B cell (primary cell): ENCODE measurements around the gene PRLR. TPM values are rescaled to one million over a fixed set of nuclear protein-coding genes. Genes with fewer than 3 reads are reported as not detected.

Experiments used
- ATAC-seq: fragments of 200-7000 bp; cut with Tn5 transposase; one replicate; pipeline ENCODE4 v1.10.0; 2021; ENCODE audit warnings: low read depth, mild to moderate bottlenecking, moderate number of reproducible peaks, moderate library complexity
- CTCF ChIA-PET: fragments of 350-600 bp; sonication (Branson Sonifier 250); formaldehyde crosslinking; loops from one replicate; lab custom pipeline; 2021; ENCODE audit warnings: antibody characterized with exemption, inconsistent platforms; lab: Charles Lee
- POLR2A ChIA-PET: fragments of 350-600 bp; sonication (Branson Sonifier 250); formaldehyde crosslinking; loops from one replicate; lab custom pipeline; 2021; ENCODE audit warnings: antibody characterized with exemption; lab: Charles Lee
- DNase-seq: peaks from one replicate; pipeline ENCODE4 v3.0.0; 2013
- H2AFZ ChIP-seq: 2 replicates; pipeline ENCODE4 v1.6.1; 2012; ENCODE audit warnings: mild to moderate bottlenecking, low read depth, low read length; ENCODE audit not compliant: insufficient read depth, poor library complexity, severe bottlenecking
- H3K27ac ChIP-seq, 2 donors: 1 replicate in 1 of 2; 2 replicates in 1 of 2; pipeline ENCODE4 v1.5.1; 2012 to 2013; ENCODE audit warnings: low read length in 2 of 2, mild to moderate bottlenecking in 2 of 2, moderate library complexity in 1 of 2
- H3K27me3 ChIP-seq, 4 experiments: fragments of 200-600 bp in 1 of 4; sonication (generic) in 1 of 4; replicated peaks in 1 of 4; 1 replicate in 2 of 4; 2 replicates in 2 of 4; pipeline versions ENCODE4 v1.6.1 to v1.7.0; 2013 to 2016; ENCODE audit warnings: low read length in 3 of 4, mild to moderate bottlenecking in 2 of 4, mixed read lengths in 1 of 4, moderate library complexity in 1 of 4; ENCODE audit not compliant: insufficient read depth in 4 of 4, control insufficient read depth in 3 of 4; ENCODE audit errors: control extremely low read depth in 1 of 4
- H3K36me3 ChIP-seq, 2 experiments: replicated peaks in 1 of 2; 1 replicate in 1 of 2; 2 replicates in 1 of 2; pipeline versions ENCODE4 v1.6.1 to v1.7.1; 2013; ENCODE audit warnings: low read length in 1 of 2; ENCODE audit not compliant: insufficient read depth in 2 of 2, control insufficient read depth in 1 of 2; ENCODE audit errors: control extremely low read depth in 1 of 2, extremely low read depth in 1 of 2
- H3K4me1 ChIP-seq, 2 donors: fragments of 200-600 bp in 1 of 2; sonication (generic) in 1 of 2; 1 replicate in 1 of 2; 2 replicates in 1 of 2; pipeline versions ENCODE4 v1.5.1 to v1.6.1; 2013 to 2017; ENCODE audit warnings: low read length in 2 of 2; ENCODE audit not compliant: control insufficient read depth in 2 of 2, insufficient read depth in 2 of 2
- H3K4me2 ChIP-seq: replicated peaks from 2 replicates; pipeline ENCODE3; 2012; ENCODE audit warnings: mild to moderate bottlenecking, low read depth, low read length; ENCODE audit not compliant: poor library complexity, severe bottlenecking
- H3K4me3 ChIP-seq, 5 experiments: fragments of 200-600 bp in 1 of 5; sonication (generic) in 1 of 5; 1 replicate in 3 of 5; 2 replicates in 2 of 5; pipeline versions ENCODE4 v1.5.1 to v1.7.0; 2011 to 2016; ENCODE audit warnings: low read length in 4 of 5, mild to moderate bottlenecking in 4 of 5, low read depth in 2 of 5, control low read depth in 1 of 5, moderate library complexity in 1 of 5; ENCODE audit not compliant: insufficient read depth in 1 of 5; ENCODE audit errors: control extremely low read depth in 1 of 5, extremely low read depth in 1 of 5
- H3K79me2 ChIP-seq: fragments of 200-600 bp; sonication (generic); one replicate; pipeline ENCODE4 v1.6.0; 2016; ENCODE audit warnings: low read length; ENCODE audit not compliant: control insufficient read depth, insufficient read depth
- H3K9ac ChIP-seq: fragments of 200-600 bp; sonication (generic); 2 replicates; pipeline ENCODE4 v1.6.1; 2017; ENCODE audit warnings: mild to moderate bottlenecking, low read length, moderate library complexity
- H3K9me3 ChIP-seq, 3 donors: one replicate each; pipeline versions ENCODE4 v1.6.1 to v1.7.1; 2013; ENCODE audit warnings: low read length in 2 of 3; ENCODE audit not compliant: control insufficient read depth in 2 of 3, insufficient read depth in 1 of 3; ENCODE audit errors: control extremely low read depth in 1 of 3
- H4K20me1 ChIP-seq: 2 replicates; pipeline ENCODE4 v1.6.0; 2012; ENCODE audit warnings: mild to moderate bottlenecking, low read length; ENCODE audit not compliant: insufficient read depth, control insufficient read depth, poor library complexity, severe bottlenecking
- H3K27ac Mint-ChIP-seq: one replicate; pipeline ENCODE4 v1.8.0; 2021; ENCODE audit warnings: mixed read lengths
- H3K27me3 Mint-ChIP-seq: one replicate; pipeline ENCODE4 v1.8.0; 2021; ENCODE audit warnings: mixed read lengths
- H3K4me1 Mint-ChIP-seq: one replicate; pipeline ENCODE4 v1.8.0; 2021; ENCODE audit warnings: mixed read lengths
- H3K4me3 Mint-ChIP-seq: one replicate; pipeline ENCODE4 v1.8.0; 2021; ENCODE audit warnings: mixed read lengths
- H3K9me3 Mint-ChIP-seq: one replicate; pipeline ENCODE4 v1.8.0; 2022; ENCODE audit warnings: mixed read lengths; ENCODE audit not compliant: insufficient read depth
- EZH2 ChIP-seq: IDR thresholded peaks from 2 replicates; pipeline ENCODE4 v1.6.1; 2012; ENCODE audit warnings: borderline replicate concordance, low read depth, mild to moderate bottlenecking, moderate library complexity, low read length; ENCODE audit not compliant: insufficient read depth, poor library complexity, severe bottlenecking
- WGBS: methylation state at CpG from one replicate; pipeline ENCODE4 v1.1.5; 2013; ENCODE audit warnings: missing lambda C conversion rate; ENCODE audit not compliant: insufficient coverage; 5-methylcytosine and 5-hydroxymethylcytosine counted together
- intact Hi-C: fragments of 100-400 bp; cut with micrococcal nuclease; formaldehyde crosslinking; loops from one replicate; pipeline ENCODE4 v1.10.0; 2022
- polyA plus RNA-seq: library from polyadenylated mRNA; depleted of rRNA; stranded (reverse); fragments of >200 nt; gene quantifications from 2 replicates; pipeline ENCODE4 v1.2.3, GENCODE V29; 2012
- total RNA-seq, 2 donors: library from RNA; stranded (reverse); fragments of 120-200 nt in 1 of 2; gene quantifications; 1 replicate in 1 of 2; 2 replicates in 1 of 2; pipeline versions ENCODE4 v1.2.3 to v1.2.4, GENCODE V29; 2013 to 2022
- TF ChIP-seq, protein P1 (sequence below): fragments of 200-600 bp; IDR thresholded peaks from one replicate; pipeline ENCODE4 v1.8.0; 2022; ENCODE audit warnings: antibody characterized with exemption, mild to moderate bottlenecking

Gene PRLR
- total and polyA plus RNA-seq, 2 donors (not counting 1 experiment from before 2014, with no cell fraction given): 0.39 TPM; not detected in 1

DNA sequence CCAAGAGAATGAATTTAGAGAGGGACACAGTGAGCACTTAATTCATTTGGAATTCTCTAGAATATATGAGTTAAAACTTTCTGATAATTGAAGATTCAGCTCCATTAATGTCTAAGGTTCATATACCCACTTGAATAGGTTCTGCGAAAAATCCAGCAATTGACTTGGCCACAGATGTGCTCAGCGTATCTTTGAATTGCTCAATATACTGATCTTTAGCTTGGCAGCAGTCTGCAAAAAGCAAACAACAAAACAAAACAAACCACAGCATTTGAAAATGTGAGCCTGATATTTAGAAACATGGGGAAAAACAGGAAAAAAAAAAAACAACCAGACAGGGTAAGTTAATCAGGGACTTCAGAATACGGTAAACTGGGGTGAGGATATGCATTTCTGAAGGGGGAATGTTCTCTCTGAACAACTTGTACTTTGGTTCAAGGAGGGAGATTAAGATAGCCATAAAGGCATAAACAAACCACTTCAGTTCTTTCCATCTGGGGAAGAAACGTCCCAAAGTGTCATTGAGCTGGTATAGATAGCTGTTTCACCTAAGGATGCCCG, 203.9 kb downstream of the PRLR start:
- no peaks in the 10 kb centered on the region for H3K4me1 ChIP-seq
- 100% methylated on average over 1 of the region's 5 CpGs for WGBS
- TF ChIP-seq, protein P1, sequence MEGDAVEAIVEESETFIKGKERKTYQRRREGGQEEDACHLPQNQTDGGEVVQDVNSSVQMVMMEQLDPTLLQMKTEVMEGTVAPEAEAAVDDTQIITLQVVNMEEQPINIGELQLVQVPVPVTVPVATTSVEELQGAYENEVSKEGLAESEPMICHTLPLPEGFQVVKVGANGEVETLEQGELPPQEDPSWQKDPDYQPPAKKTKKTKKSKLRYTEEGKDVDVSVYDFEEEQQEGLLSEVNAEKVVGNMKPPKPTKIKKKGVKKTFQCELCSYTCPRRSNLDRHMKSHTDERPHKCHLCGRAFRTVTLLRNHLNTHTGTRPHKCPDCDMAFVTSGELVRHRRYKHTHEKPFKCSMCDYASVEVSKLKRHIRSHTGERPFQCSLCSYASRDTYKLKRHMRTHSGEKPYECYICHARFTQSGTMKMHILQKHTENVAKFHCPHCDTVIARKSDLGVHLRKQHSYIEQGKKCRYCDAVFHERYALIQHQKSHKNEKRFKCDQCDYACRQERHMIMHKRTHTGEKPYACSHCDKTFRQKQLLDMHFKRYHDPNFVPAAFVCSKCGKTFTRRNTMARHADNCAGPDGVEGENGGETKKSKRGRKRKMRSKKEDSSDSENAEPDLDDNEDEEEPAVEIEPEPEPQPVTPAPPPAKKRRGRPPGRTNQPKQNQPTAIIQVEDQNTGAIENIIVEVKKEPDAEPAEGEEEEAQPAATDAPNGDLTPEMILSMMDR: no peak
- no peak for TF ChIP-seq EZH2
- H3K4me1 Mint-ChIP-seq: no peaks in the 10 kb centered on the region
- no peaks in the 10 kb centered on the region for H3K9me3 ChIP-seq
- H4K20me1 ChIP-seq: no peaks in the 10 kb centered on the region
- ChIA-PET CTCF (interaction anchor here (0.6 kb wide), 1 partner anchor 395 kb away, joined by 3 read pairs; no protein-coding TSS in a partner anchor), POLR2A (no interaction called here)
- no peaks in the 10 kb centered on the region for H3K27me3 ChIP-seq
- DNase-seq: no peak
- no peak overlapping the region for H3K27ac Mint-ChIP-seq
- no peak for ATAC-seq
- no peak overlapping the region for H3K27ac ChIP-seq
- no peak overlapping the region for H3K4me2 ChIP-seq
- H3K36me3 ChIP-seq: no peaks in the 10 kb centered on the region
- no peaks in the 10 kb centered on the region for H3K9me3 Mint-ChIP-seq
- peaks cover 16% of the 10 kb centered on the region for H3K27me3 Mint-ChIP-seq
- intact Hi-C loops: no loop called here
- H2AFZ ChIP-seq: no peak overlapping the region
- H3K4me3 ChIP-seq: no peak overlapping the region
- no peak overlapping the region for H3K9ac ChIP-seq
- H3K79me2 ChIP-seq: no peaks in the 10 kb centered on the region
- no peak overlapping the region for H3K4me3 Mint-ChIP-seq

DNA sequence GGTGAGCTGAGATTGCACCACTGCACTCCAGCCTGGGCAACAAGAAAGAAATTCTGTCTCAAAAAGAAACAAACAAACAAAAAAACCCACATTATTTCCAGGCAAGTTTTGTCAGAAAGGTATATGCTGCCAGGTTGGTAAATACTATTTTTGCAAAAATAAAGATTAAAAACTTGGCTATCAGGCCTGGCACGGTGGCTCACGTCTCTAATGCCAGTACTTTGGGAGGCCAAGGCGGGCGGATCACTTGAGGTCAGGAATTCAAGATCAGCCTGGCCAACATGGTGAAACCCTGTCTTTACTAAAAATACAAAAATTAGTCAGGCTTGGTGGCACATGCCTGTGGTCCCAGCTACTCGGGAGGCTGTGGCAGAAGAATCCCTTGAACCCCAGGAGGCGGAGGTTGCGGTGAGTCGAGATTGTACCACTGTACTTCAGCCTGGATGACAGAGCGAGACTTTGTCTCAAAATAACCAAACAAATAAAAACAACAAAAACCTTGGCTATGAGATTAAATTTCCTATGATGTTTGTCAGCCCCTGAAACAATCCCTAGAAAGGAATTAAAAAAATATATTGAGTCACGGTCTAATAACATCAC, 205.3 kb downstream of the PRLR start:
- Mint-ChIP-seq H3K9me3 (no peaks in the 10 kb centered on the region), H3K27me3 (peaks cover 16% of the 10 kb centered on the region), H3K4me1 (no peaks in the 10 kb centered on the region), H3K4me3 (no peak overlapping the region), H3K27ac (no peak overlapping the region)
- no peak for TF ChIP-seq EZH2
- TF ChIP-seq, protein P1: no peak
- H4K20me1 ChIP-seq: no peaks in the 10 kb centered on the region
- POLR2A ChIA-PET: no interaction called here
- no peaks in the 10 kb centered on the region for H3K79me2 ChIP-seq
- no peak for ATAC-seq
- no peak for DNase-seq
- 86% methylated on average over 5 of the region's 10 CpGs for WGBS
- no peaks in the 10 kb centered on the region for H3K27me3 ChIP-seq
- H2AFZ ChIP-seq: no peak overlapping the region
- no peaks in the 10 kb centered on the region for H3K36me3 ChIP-seq
- H3K4me3 ChIP-seq: no peak overlapping the region
- H3K27ac ChIP-seq: no peak overlapping the region
- no peak overlapping the region for H3K4me2 ChIP-seq
- no peak overlapping the region for H3K9ac ChIP-seq
- intact Hi-C loops: no loop called here
- CTCF ChIA-PET: no interaction called here
- no peaks in the 10 kb centered on the region for H3K9me3 ChIP-seq
- no peaks in the 10 kb centered on the region for H3K4me1 ChIP-seq
